HepG2 (cell line): ENCODE measurements around the gene PRKG1. TPM values are rescaled to one million over a fixed set of nuclear protein-coding genes. Genes with fewer than 3 reads are reported as not detected.

Experiments
- ATAC-seq: fragments of 200-7000 bp; cut with Tn5 transposase; 3 replicates; pipeline ENCODE4 v1.9.1; 2020; ENCODE audit warnings: mild to moderate bottlenecking, moderate library complexity
- BruUV-seq: library from RNA; stranded (reverse); fragments of 400-500 nt; replicated peaks from 2 replicates; lab custom pipeline; 2021; lab: Mats Ljungman, UMichigan
- CTCF ChIA-PET: fragments of 300-600 bp; formaldehyde crosslinking; extraction: SDS; loops from one replicate; lab custom pipeline; 2021; ENCODE audit warnings: low total read pairs, inconsistent platforms, low intra/inter-chr PET ratio; lab: Yijun Ruan, JAX
- POLR2A ChIA-PET: fragments of 350-600 bp; sonication (Branson Sonifier 250); formaldehyde crosslinking; loops from one replicate; lab custom pipeline; 2020; ENCODE audit warnings: antibody characterized with exemption, inconsistent platforms; lab: Yijun Ruan, JAX
- DNase-seq: peaks from one replicate; pipeline ENCODE4 v3.0.0-alpha.2; 2015; ENCODE audit warnings: low spot score
- FAIRE-seq: peaks from 3 replicates; lab custom pipeline; 2011; peaks lifted over from hg19 to GRCh38; lab: Jason Lieb, UNC
- H2AFZ ChIP-seq: one replicate; pipeline ENCODE4 v1.6.1; 2011; ENCODE audit warnings: low read length, inconsistent platforms
- H3K27ac ChIP-seq: fragments of 300-600 bp; 3 replicates; pipeline ENCODE4 v1.8.0; 2011; ENCODE audit warnings: mixed run types, mild to moderate bottlenecking, mixed read lengths, low read length, inconsistent platforms; ENCODE audit not compliant: insufficient read depth; ENCODE audit errors: extremely low read length
- H3K27me3 ChIP-seq, 2 experiments: fragments of 200-600 bp in 1 of 2; 2 replicates in 1 of 2; 3 replicates in 1 of 2; pipeline versions ENCODE4 v1.6.0 to v1.8.0; 2011; ENCODE audit warnings: low read length in 2 of 2, mild to moderate bottlenecking in 2 of 2, moderate library complexity in 2 of 2, inconsistent platforms in 1 of 2; ENCODE audit not compliant: insufficient read depth in 2 of 2, control insufficient read depth in 1 of 2
- H3K36me3 ChIP-seq, 2 experiments: fragments of 200-600 bp in 1 of 2; replicated peaks in 1 of 2; 2 replicates in 1 of 2; 3 replicates in 1 of 2; pipeline versions ENCODE4 v1.5.1 to v1.8.0; 2011; ENCODE audit warnings: low read length in 2 of 2, inconsistent platforms in 1 of 2; ENCODE audit not compliant: insufficient read depth in 2 of 2, control insufficient read depth in 1 of 2
- H3K4me1 ChIP-seq: 2 replicates; pipeline ENCODE4 v1.5.1; 2012; ENCODE audit warnings: low read length, inconsistent platforms; ENCODE audit not compliant: insufficient read depth
- H3K4me2 ChIP-seq: 2 replicates; pipeline ENCODE4 v1.6.0; 2011; ENCODE audit warnings: low read depth, low read length, inconsistent platforms
- H3K4me3 ChIP-seq, 3 experiments: fragments of 200-600 bp in 1 of 3; sonication (generic), shearing (Covaris generic) in 1 of 3; replicated peaks in 1 of 3; 2 replicates each; pipeline ENCODE4 v1.5.1; 2011 to 2016; ENCODE audit warnings: low read length in 3 of 3, inconsistent platforms in 2 of 3, low read depth in 2 of 3, mild to moderate bottlenecking in 2 of 3, control low read depth in 1 of 3, mixed read lengths in 1 of 3; ENCODE audit not compliant: insufficient read depth in 1 of 3
- H3K79me2 ChIP-seq: one replicate; pipeline ENCODE4 v1.6.1; 2011; ENCODE audit warnings: low read length, inconsistent platforms; ENCODE audit not compliant: insufficient read depth
- H3K9ac ChIP-seq: 2 replicates; pipeline ENCODE4 v1.6.0; 2011; ENCODE audit warnings: mild to moderate bottlenecking, low read depth, low read length, inconsistent platforms; ENCODE audit not compliant: insufficient read depth
- H3K9me3 ChIP-seq: 2 replicates; pipeline ENCODE4 v1.5.1; 2012; ENCODE audit warnings: mild to moderate bottlenecking, low read length
- H4K20me1 ChIP-seq: 2 replicates; pipeline ENCODE4 v1.6.0; 2011; ENCODE audit warnings: inconsistent platforms, mild to moderate bottlenecking, low read length, moderate library complexity; ENCODE audit not compliant: insufficient read depth
- CBX5 ChIP-seq: sonication (generic); formaldehyde crosslinking; IDR thresholded peaks from 2 replicates; pipeline ENCODE4 v1.4.0; 2020; ENCODE audit warnings: missing genetic modification reagents, borderline replicate concordance
- CREB1 ChIP-seq, 2 experiments: fragments of 450-650 bp in 1 of 2; IDR thresholded peaks; 2 replicates each; pipeline ENCODE4 v1.6.1; 2016 to 2017; ENCODE audit warnings: control low read depth in 1 of 2, mild to moderate bottlenecking in 1 of 2, missing compliant biosample characterization in 1 of 2, missing genetic modification characterization in 1 of 2
- ELK4 ChIP-seq: sonication (generic); formaldehyde crosslinking; IDR thresholded peaks from 2 replicates; pipeline ENCODE4 v1.9.0; 2021; ENCODE audit warnings: missing genetic modification reagents, borderline replicate concordance
- HNRNPLL ChIP-seq: fragments of 200-400 bp; formaldehyde crosslinking; IDR thresholded peaks from 2 replicates; pipeline ENCODE4 v1.6.1; 2017; ENCODE audit warnings: mild to moderate bottlenecking, low read depth, low read length; ENCODE audit not compliant: poor library complexity, severe bottlenecking
- TFE3 ChIP-seq: IDR thresholded peaks from 2 replicates; pipeline ENCODE4 v1.6.1; 2016
- ZMAT5 ChIP-seq: sonication (generic); formaldehyde crosslinking; IDR thresholded peaks from 2 replicates; pipeline ENCODE4 v1.5.0; 2020; ENCODE audit warnings: mild to moderate bottlenecking, low read depth, missing genetic modification reagents, borderline replicate concordance
- ZNF281 ChIP-seq: sonication (generic); formaldehyde crosslinking; IDR thresholded peaks from 2 replicates; pipeline ENCODE4 v1.4.0; 2020; ENCODE audit warnings: missing genetic modification reagents, borderline replicate concordance
- ZNF691 ChIP-seq: sonication (generic); formaldehyde crosslinking; IDR thresholded peaks from 2 replicates; pipeline ENCODE4 v1.4.0; 2020; ENCODE audit warnings: missing genetic modification reagents, low read depth, mild to moderate bottlenecking, borderline replicate concordance
- WGBS: methylation state at CpG from one replicate; pipeline ENCODE4 v1.1.6; 2017; ENCODE audit warnings: low lambda C conversion rate; 5-methylcytosine and 5-hydroxymethylcytosine counted together
- in situ Hi-C: cut with HindIII; loops from 2 replicates; pipeline ENCODE4 v1.10.0; 2017; ENCODE audit warnings: low pct_unique_long_range_greater_than_20kb; ENCODE audit not compliant: extremely low pct_ligation_motif_present
- intact Hi-C: fragments of 100-400 bp; cut with micrococcal nuclease; formaldehyde crosslinking; loops from one replicate; pipeline ENCODE4 v1.10.0; 2022; ENCODE audit not compliant: unreplicated experiment
- polyA plus RNA-seq, 8 experiments: library from polyadenylated mRNA; depleted of rRNA in 3 of 8; stranded (reverse) in 7 of 8; unstranded in 1 of 8; fragments of >200 nt; fragmentation: Illumina TruSeq in 4 of 8; extraction: Trizol in 4 of 8; gene quantifications; 2 replicates each; pipeline versions ENCODE4 v1.2.1 to v1.2.3, GENCODE V29; 2011 to 2016; ENCODE audit warnings: low read depth in 4 of 8, missing spikeins in 1 of 8, mixed read lengths in 1 of 8; ENCODE audit not compliant: insufficient read depth in 1 of 8
- total RNA-seq, 5 experiments: library from RNA; depleted of rRNA; stranded (reverse); fragments of >200 nt; fragmentation: Illumina TruSeq; extraction: Trizol; gene quantifications; 2 replicates each; pipeline ENCODE4 v1.2.3, GENCODE V29; 2016; ENCODE audit warnings: low read depth in 1 of 5

PRKG1 gene
- total and polyA plus RNA-seq, 2 of the 13 experiments (the other 11 are each of a cell fraction or from before 2014, with no cell fraction given) = 0.01 TPM; not detected in 1

- TF ChIP-seq ZMAT5 (CRISPR knock-in tag) = no peak
- no peak for TF ChIP-seq ZNF691 (CRISPR knock-in tag)
- no peak for TF ChIP-seq HNRNPLL
These were observed 1184.6 kb downstream of the PRKG1 start (continued) for GRCh38 chr10:52258799-52259425.

- DNase-seq (no peak), ATAC-seq (no peak), FAIRE-seq (no peak)
- CTCF ChIA-PET = no interaction called here
- Histone ChIP-seq H3K27me3 (no peaks in the 10 kb centered on the region; a peak in 1 of 5 replicates), H4K20me1 (no peaks in the 10 kb centered on the region), H2AFZ (no peak overlapping the region), H3K4me3 (no peak overlapping the region), H3K9me3 (no peaks in the 10 kb centered on the region), H3K4me1 (no peaks in the 10 kb centered on the region), H3K9ac (no peak overlapping the region), H3K79me2 (no peaks in the 10 kb centered on the region), H3K36me3 (no peaks in the 10 kb centered on the region), H3K4me2 (no peak overlapping the region), H3K27ac (no peak overlapping the region)
- no TSS peak for BruUV-seq
- in situ Hi-C loops = no loop called here
- WGBS = 6% methylated on average over 2 of the region's 2 CpGs
- POLR2A ChIA-PET = no interaction called here
- no peak for TF ChIP-seq ELK4 (CRISPR knock-in tag)
- no peak for TF ChIP-seq ZNF281 (CRISPR knock-in tag)
- no peak for TF ChIP-seq CBX5 (CRISPR knock-in tag)
- TF ChIP-seq TFE3 (CRISPR knock-in tag) = no peak
- peak; percentile 44; the same call in 1 of the 2 replicates for TF ChIP-seq CREB1 (IDR thresholded peaks at IDR 0.05)
- TF ChIP-seq CREB1 (CRISPR knock-in tag; IDR thresholded peaks at IDR 0.05) = no peak
- intact Hi-C loops = no loop called here
These were observed 1185.1 kb downstream of the PRKG1 start for GRCh38 chr10:52259426-52259812.
